Smooth muscle cell (in vitro differentiated cells): ENCODE measurements around the gene ACTN1. TPM values are rescaled to one million over a fixed set of nuclear protein-coding genes. Genes with fewer than 3 reads are reported as not detected.

Experiments used
- DNase-seq: peaks from one replicate; lab custom pipeline; 2025; ENCODE audit not compliant: unreplicated experiment; lab: John Stamatoyannopoulos, UW
- H2AFZ ChIP-seq: fragments of 200-600 bp; sonication (generic); 2 replicates; pipeline ENCODE4 v1.6.0; 2016; ENCODE audit warnings: antibody characterized with exemption, low read depth, mild to moderate bottlenecking
- H3F3A ChIP-seq: fragments of 200-600 bp; sonication (generic); 2 replicates; pipeline ENCODE4 v1.6.0; 2017; ENCODE audit warnings: antibody characterized with exemption, low read depth
- H3K27ac ChIP-seq: fragments of 200-600 bp; sonication (generic); 2 replicates; pipeline ENCODE4 v1.5.1; 2016; ENCODE audit warnings: low read depth, mild to moderate bottlenecking
- H3K27me3 ChIP-seq: fragments of 200-600 bp; sonication (generic); 2 replicates; pipeline ENCODE4 v1.6.1; 2016; ENCODE audit warnings: low read depth, mild to moderate bottlenecking
- H3K36me3 ChIP-seq: fragments of 200-600 bp; sonication (generic); 2 replicates; pipeline ENCODE4 v1.5.1; 2016; ENCODE audit warnings: low read depth
- H3K4me1 ChIP-seq: fragments of 200-600 bp; sonication (generic); 2 replicates; pipeline ENCODE4 v1.5.1; 2016; ENCODE audit warnings: low read depth
- H3K4me2 ChIP-seq: fragments of 200-600 bp; sonication (generic); 2 replicates; pipeline ENCODE4 v1.6.0; 2016; ENCODE audit warnings: mild to moderate bottlenecking
- H3K4me3 ChIP-seq: fragments of 200-600 bp; sonication (generic); 2 replicates; pipeline ENCODE4 v1.5.1; 2016; ENCODE audit warnings: mild to moderate bottlenecking
- H3K79me2 ChIP-seq: fragments of 200-600 bp; sonication (generic); 2 replicates; pipeline ENCODE4 v1.6.0; 2016; ENCODE audit warnings: low read depth, mild to moderate bottlenecking
- H3K9ac ChIP-seq: fragments of 200-600 bp; sonication (generic); 2 replicates; pipeline ENCODE4 v1.6.0; 2016; ENCODE audit warnings: low read depth
- H3K9me3 ChIP-seq: fragments of 200-600 bp; sonication (generic); replicated peaks from 2 replicates; pipeline ENCODE4 v1.5.1; 2016; ENCODE audit warnings: low read depth
- H4K20me1 ChIP-seq: fragments of 200-600 bp; sonication (generic); 2 replicates; pipeline ENCODE4 v1.6.0; 2016; ENCODE audit warnings: low read depth
- WGBS: methylation state at CpG from one replicate; pipeline ENCODE4 v1.1.7; 2016; ENCODE audit warnings: low lambda C conversion rate; 5-methylcytosine and 5-hydroxymethylcytosine counted together
- polyA plus RNA-seq: library from polyadenylated mRNA; unstranded; fragments of >200 nt; fragmentation: Nextera tagmentation; extraction: Ambion mirVana; gene quantifications from 2 replicates; pipeline ENCODE4 v1.2.1, GENCODE V29; 2016
- total RNA-seq: library from RNA; depleted of rRNA; stranded (reverse); fragments of >200 nt; gene quantifications from 2 replicates; pipeline ENCODE4 v1.2.3, GENCODE V29; 2014
- TF ChIP-seq, protein P1 (sequence below): fragments of 200-600 bp; sonication (generic); IDR thresholded peaks from 2 replicates; pipeline ENCODE4 v1.5.1; 2017; ENCODE audit warnings: borderline replicate concordance, mild to moderate bottlenecking, antibody characterized with exemption; ENCODE audit not compliant: insufficient read depth, poor library complexity, severe bottlenecking

ACTN1 gene
- total and polyA plus RNA-seq, 2 experiments from 2014 or later = 422 to 806 TPM

DNA sequence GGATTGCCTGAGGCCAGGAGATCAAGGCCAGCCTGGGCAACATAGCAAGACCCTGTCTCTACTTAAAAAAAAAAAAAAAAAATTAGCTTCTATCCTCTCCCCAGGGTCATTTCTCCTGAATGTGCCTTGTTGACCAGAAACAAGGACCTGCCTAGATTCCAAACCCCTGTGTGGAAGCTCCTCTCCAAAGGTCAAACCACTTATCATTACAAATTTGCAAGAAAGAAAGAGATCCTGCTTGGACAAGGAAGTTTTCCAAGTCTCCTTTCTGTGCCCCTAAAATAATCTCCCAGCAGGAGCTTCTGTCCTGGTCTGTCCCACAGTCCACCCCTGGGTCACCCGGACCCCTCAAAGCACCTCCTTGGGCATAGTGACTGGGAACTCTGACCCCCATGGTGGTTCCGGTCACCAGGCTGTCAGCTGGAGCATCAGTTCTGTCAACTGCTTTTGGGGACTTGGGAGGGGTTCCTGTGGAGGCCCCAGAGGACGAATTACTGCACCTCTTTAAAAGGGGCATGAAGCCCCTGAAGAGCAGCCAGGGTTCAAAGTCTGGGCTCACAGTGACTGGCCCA is 38.4 kb downstream of the ACTN1 start:
- peak overlapping the region; percentile 1 for H3K4me2 ChIP-seq
- peaks cover 61% of the 10 kb centered on the region for H3F3A ChIP-seq
- peak overlapping the region; percentile 80 for H3K27ac ChIP-seq
- H3K27me3 ChIP-seq = no peaks in the 10 kb centered on the region
- no peaks in the 10 kb centered on the region for H3K36me3 ChIP-seq
- H3K4me1 ChIP-seq = peaks cover 36% of the 10 kb centered on the region
- H4K20me1 ChIP-seq = peaks cover 100% of the 10 kb centered on the region
- no peak overlapping the region for H3K9ac ChIP-seq
- H2AFZ ChIP-seq = no peak overlapping the region
- TF ChIP-seq, protein P1, sequence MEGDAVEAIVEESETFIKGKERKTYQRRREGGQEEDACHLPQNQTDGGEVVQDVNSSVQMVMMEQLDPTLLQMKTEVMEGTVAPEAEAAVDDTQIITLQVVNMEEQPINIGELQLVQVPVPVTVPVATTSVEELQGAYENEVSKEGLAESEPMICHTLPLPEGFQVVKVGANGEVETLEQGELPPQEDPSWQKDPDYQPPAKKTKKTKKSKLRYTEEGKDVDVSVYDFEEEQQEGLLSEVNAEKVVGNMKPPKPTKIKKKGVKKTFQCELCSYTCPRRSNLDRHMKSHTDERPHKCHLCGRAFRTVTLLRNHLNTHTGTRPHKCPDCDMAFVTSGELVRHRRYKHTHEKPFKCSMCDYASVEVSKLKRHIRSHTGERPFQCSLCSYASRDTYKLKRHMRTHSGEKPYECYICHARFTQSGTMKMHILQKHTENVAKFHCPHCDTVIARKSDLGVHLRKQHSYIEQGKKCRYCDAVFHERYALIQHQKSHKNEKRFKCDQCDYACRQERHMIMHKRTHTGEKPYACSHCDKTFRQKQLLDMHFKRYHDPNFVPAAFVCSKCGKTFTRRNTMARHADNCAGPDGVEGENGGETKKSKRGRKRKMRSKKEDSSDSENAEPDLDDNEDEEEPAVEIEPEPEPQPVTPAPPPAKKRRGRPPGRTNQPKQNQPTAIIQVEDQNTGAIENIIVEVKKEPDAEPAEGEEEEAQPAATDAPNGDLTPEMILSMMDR = no peak
- H3K9me3 ChIP-seq = no peaks in the 10 kb centered on the region
- H3K4me3 ChIP-seq = no peak overlapping the region
- peaks cover 95% of the 10 kb centered on the region for H3K79me2 ChIP-seq
- no peak for DNase-seq
- 95% methylated on average over 3 of the region's 3 CpGs for WGBS

DNA sequence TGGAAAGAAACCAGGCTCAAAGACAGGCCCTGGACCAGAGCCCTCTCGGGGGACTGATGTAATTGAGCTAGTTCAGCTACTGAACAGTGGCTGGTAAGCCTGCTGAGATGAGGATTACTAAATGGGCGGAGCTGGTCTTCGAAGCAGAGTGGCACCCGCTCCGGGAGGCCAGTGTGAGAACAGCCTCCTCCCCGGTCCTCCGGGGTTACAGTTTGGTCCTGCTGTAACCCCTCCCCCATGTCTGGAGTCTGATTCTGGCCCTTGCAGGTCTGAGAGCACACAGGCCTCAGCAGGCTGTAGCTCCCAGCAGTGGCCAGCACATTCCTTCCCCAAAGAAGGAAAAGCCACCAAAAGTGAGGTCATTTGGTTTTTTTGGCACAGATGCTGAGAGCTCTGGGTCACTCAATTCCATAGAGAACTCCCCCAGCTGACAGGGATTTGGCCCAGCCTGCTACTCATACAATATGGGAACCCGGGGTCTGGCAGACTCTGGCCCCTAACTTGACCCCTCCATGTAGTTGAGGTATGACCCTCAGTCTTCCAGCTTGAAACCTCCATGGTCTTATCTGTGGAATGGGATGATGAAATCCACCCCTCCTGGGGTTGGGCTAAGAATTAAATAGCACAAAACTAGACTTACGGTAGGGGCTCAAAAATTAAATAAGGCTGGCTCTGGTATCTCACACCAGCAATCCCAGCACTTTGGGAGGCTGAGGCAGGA is 39.0 kb downstream of the ACTN1 start:
- H2AFZ ChIP-seq = no peak overlapping the region
- peak; percentile 31 for DNase-seq
- peak overlapping the region; percentile 42 for H3K4me2 ChIP-seq
- H3F3A ChIP-seq = peaks cover 65% of the 10 kb centered on the region
- WGBS = 6% methylated on average over 9 of the region's 9 CpGs
- H3K36me3 ChIP-seq = no peaks in the 10 kb centered on the region
- H4K20me1 ChIP-seq = peaks cover 100% of the 10 kb centered on the region
- TF ChIP-seq, protein P1 = no peak
- peak overlapping the region; percentile 80 for H3K27ac ChIP-seq
- no peaks in the 10 kb centered on the region for H3K27me3 ChIP-seq
- peaks cover 95% of the 10 kb centered on the region for H3K79me2 ChIP-seq
- no peak overlapping the region for H3K4me3 ChIP-seq
- H3K9me3 ChIP-seq = no peaks in the 10 kb centered on the region
- peaks cover 36% of the 10 kb centered on the region for H3K4me1 ChIP-seq
- H3K9ac ChIP-seq = peak overlapping the region; percentile 16

DNA sequence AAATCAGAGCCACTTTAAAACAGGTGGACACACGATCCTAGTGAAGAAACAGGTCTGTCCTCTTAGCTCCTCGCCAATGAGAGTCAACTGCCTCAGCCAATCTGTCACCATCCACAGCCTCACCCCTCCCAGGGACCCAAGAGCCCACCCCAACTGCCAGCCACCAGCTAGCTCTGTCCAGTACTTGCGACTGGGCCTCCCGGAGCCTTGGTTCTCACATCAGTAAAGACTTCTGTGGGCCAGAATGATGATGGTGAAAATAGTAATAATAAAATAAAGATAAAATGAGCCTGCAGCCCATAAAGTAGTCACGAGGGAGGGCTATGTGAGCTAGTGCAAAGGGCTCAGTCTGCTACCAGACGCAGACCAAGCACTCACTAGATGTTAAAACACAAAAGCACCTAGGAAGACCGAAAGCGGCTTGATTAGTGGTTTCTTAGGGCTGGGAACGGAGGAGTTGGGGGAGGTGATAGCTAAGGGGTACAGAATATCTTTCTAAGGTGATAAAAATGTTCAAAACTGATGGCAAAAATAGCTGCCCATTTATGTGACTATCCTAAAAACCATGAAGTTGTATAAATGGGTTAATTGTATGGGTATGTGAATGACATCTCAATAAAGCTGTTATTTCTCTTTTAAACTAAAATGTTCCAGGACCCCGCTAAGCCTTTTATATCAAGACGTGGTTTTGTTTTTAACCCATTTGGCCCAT is 39.8 kb downstream of the ACTN1 start:
- H2AFZ ChIP-seq = no peak overlapping the region
- H3K4me3 ChIP-seq = no peak overlapping the region
- H3K27ac ChIP-seq = peak overlapping the region; percentile 80
- peak overlapping the region; percentile 42 for H3K4me2 ChIP-seq
- H3K36me3 ChIP-seq = peaks cover 1% of the 10 kb centered on the region
- H3K9me3 ChIP-seq = no peaks in the 10 kb centered on the region
- no peaks in the 10 kb centered on the region for H3K27me3 ChIP-seq
- DNase-seq = no peak
- peaks cover 100% of the 10 kb centered on the region for H4K20me1 ChIP-seq
- H3F3A ChIP-seq = peaks cover 68% of the 10 kb centered on the region
- TF ChIP-seq, protein P1 = no peak
- 28% methylated on average over 11 of the region's 11 CpGs for WGBS
- H3K79me2 ChIP-seq = peaks cover 95% of the 10 kb centered on the region
- H3K9ac ChIP-seq = peak overlapping the region; percentile 16
- peaks cover 36% of the 10 kb centered on the region for H3K4me1 ChIP-seq
